SK-N-SH (cell line): ENCODE measurements around the gene RAI1. TPM values are rescaled to one million over a fixed set of nuclear protein-coding genes. Genes with fewer than 3 reads are reported as not detected.

ENCODE experiments used
- CTCF ChIA-PET: fragments of 300-600, 350-600 bp; formaldehyde crosslinking; extraction: SDS; loops from one replicate; lab custom pipeline; 2021; lab: Yijun Ruan, JAX
- POLR2A ChIA-PET: fragments of 350-600 bp; sonication (Branson Sonifier 250); formaldehyde crosslinking; extraction: SDS; loops from one replicate; lab custom pipeline; 2020; ENCODE audit warnings: antibody characterized with exemption, inconsistent platforms; lab: Yijun Ruan, JAX
- DNase-seq: peaks from one replicate; pipeline ENCODE4 v3.0.0; 2012
- H2AFZ ChIP-seq: fragments of 200-600 bp; sonication (generic); 2 replicates; pipeline ENCODE4 v1.8.1; 2016; ENCODE audit warnings: antibody characterized with exemption, mild to moderate bottlenecking, low read depth
- H3F3A ChIP-seq: fragments of 200-600 bp; sonication (generic); replicated peaks from 2 replicates; pipeline ENCODE3; 2016; ENCODE audit warnings: antibody characterized with exemption, mild to moderate bottlenecking; ENCODE audit not compliant: insufficient read depth
- H3K27ac ChIP-seq, 2 experiments: fragments of 200-500 bp in 1 of 2; fragments of 200-600 bp in 1 of 2; sonication (Bioruptor generic) in 1 of 2; sonication (generic), shearing (Covaris generic) in 1 of 2; 2 replicates each; pipeline versions ENCODE4 v1.5.1 to v1.6.1; 2014 to 2016; ENCODE audit warnings: low read depth in 2 of 2, inconsistent platforms in 1 of 2, low read length in 1 of 2, mild to moderate bottlenecking in 1 of 2, mixed read lengths in 1 of 2
- H3K27me3 ChIP-seq: fragments of 200-600 bp; sonication (generic), shearing (Covaris generic); 2 replicates; pipeline ENCODE4 v1.6.1; 2016; ENCODE audit warnings: mixed run types; ENCODE audit not compliant: insufficient read depth
- H3K36me3 ChIP-seq, 2 experiments: fragments of 200-500 bp in 1 of 2; fragments of 200-600 bp in 1 of 2; sonication (Bioruptor generic) in 1 of 2; sonication (generic) in 1 of 2; replicated peaks in 1 of 2; 2 replicates each; pipeline versions ENCODE3 to v1.5.1; 2014 to 2016; ENCODE audit warnings: low read length in 1 of 2, mild to moderate bottlenecking in 1 of 2; ENCODE audit not compliant: insufficient read depth in 2 of 2, control insufficient read depth in 1 of 2
- H3K4me1 ChIP-seq, 2 experiments: fragments of 200-500 bp in 1 of 2; fragments of 200-600 bp in 1 of 2; sonication (Bioruptor generic) in 1 of 2; sonication (generic), shearing (Covaris generic) in 1 of 2; 2 replicates each; pipeline versions ENCODE4 v1.5.1 to v1.6.1; 2014 to 2016; ENCODE audit warnings: low read depth in 1 of 2, low read length in 1 of 2, mixed run types in 1 of 2; ENCODE audit not compliant: insufficient read depth in 2 of 2, control insufficient read depth in 1 of 2
- H3K4me2 ChIP-seq: fragments of 200-600 bp; sonication (generic), shearing (Covaris generic); 2 replicates; pipeline ENCODE4 v1.6.1; 2017; ENCODE audit warnings: mixed run types
- H3K4me3 ChIP-seq, 2 experiments: fragments of 200-500 bp in 1 of 2; fragments of 200-600 bp in 1 of 2; sonication (Bioruptor generic) in 1 of 2; sonication (generic), shearing (Covaris generic) in 1 of 2; 2 replicates each; pipeline versions ENCODE4 v1.5.1 to v1.8.1; 2014 to 2016; ENCODE audit warnings: low read depth in 2 of 2, inconsistent platforms in 1 of 2, low read length in 1 of 2, mild to moderate bottlenecking in 1 of 2, mixed read lengths in 1 of 2, moderate library complexity in 1 of 2
- H3K79me2 ChIP-seq: fragments of 200-600 bp; sonication (generic); 2 replicates; pipeline ENCODE4 v1.8.1; 2017; ENCODE audit warnings: mild to moderate bottlenecking; ENCODE audit not compliant: insufficient read depth
- H3K9ac ChIP-seq: fragments of 200-600 bp; sonication (generic); 2 replicates; pipeline ENCODE4 v1.6.1; 2017; ENCODE audit warnings: mixed run types
- H3K9me2 ChIP-seq: fragments of 200-600 bp; sonication (generic); 2 replicates; pipeline ENCODE4 v1.6.1; 2017; ENCODE audit warnings: mixed run types
- H3K9me3 ChIP-seq: fragments of 200-600 bp; sonication (generic); 2 replicates; pipeline ENCODE4 v1.6.1; 2017; ENCODE audit warnings: mixed run types, mild to moderate bottlenecking, moderate library complexity
- H4K20me1 ChIP-seq: fragments of 200-600 bp; sonication (generic); 2 replicates; pipeline ENCODE4 v1.6.1; 2017; ENCODE audit warnings: mild to moderate bottlenecking, mixed run types; ENCODE audit not compliant: insufficient read depth
- CHD2 ChIP-seq: fragments of 150-350 bp; IDR thresholded peaks from 2 replicates; pipeline ENCODE4 v1.6.1; 2018; ENCODE audit warnings: low read length; ENCODE audit not compliant: partially characterized antibody
- EP300 ChIP-seq, 2 experiments: IDR thresholded peaks; 2 replicates each; pipeline versions ENCODE4 v1.4.0 to v1.6.1; 2012; ENCODE audit warnings: borderline replicate concordance in 1 of 2, low read depth in 1 of 2, low read length in 1 of 2
- FOXJ3 ChIP-seq: sonication (generic); formaldehyde crosslinking; IDR thresholded peaks from 2 replicates; pipeline ENCODE4 v1.5.1; 2020; ENCODE audit warnings: mild to moderate bottlenecking, missing genetic modification reagents
- GATA2 ChIP-seq: sonication (generic); formaldehyde crosslinking; IDR thresholded peaks from 2 replicates; pipeline ENCODE4 v1.5.0; 2020; ENCODE audit warnings: mild to moderate bottlenecking, missing genetic modification reagents
- JUND ChIP-seq: IDR thresholded peaks from 2 replicates; pipeline ENCODE4 v1.4.0; 2012
- NFIC ChIP-seq: IDR thresholded peaks from 2 replicates; pipeline ENCODE4 v1.4.0; 2012; ENCODE audit warnings: borderline replicate concordance
- RCOR1 ChIP-seq: fragments of 150-350 bp; IDR thresholded peaks from 2 replicates; pipeline ENCODE4 v1.6.1; 2017; ENCODE audit warnings: antibody characterized with exemption, low read length
- RFX5 ChIP-seq: IDR thresholded peaks from 2 replicates; pipeline ENCODE4 v1.6.1; 2012; ENCODE audit warnings: mild to moderate bottlenecking, improper control_type of control experiment, low read length
- RXRA ChIP-seq: IDR thresholded peaks from 2 replicates; pipeline ENCODE4 v1.4.0; 2012; ENCODE audit warnings: low read depth, mild to moderate bottlenecking, borderline replicate concordance
- SMC3 ChIP-seq: IDR thresholded peaks from 2 replicates; pipeline ENCODE4 v1.6.1; 2012; ENCODE audit warnings: low read depth, low read length, improper control_type of control experiment
- WGBS: methylation state at CpG from one replicate; pipeline ENCODE4 v1.1.6; 2017; ENCODE audit warnings: low lambda C conversion rate; 5-methylcytosine and 5-hydroxymethylcytosine counted together
- polyA plus RNA-seq, 3 experiments: library from polyadenylated mRNA; depleted of rRNA; stranded (reverse); fragments of >200 nt; gene quantifications; 2 replicates each; pipeline ENCODE4 v1.2.3, GENCODE V29; 2012
- TF ChIP-seq, protein P1 (sequence below): IDR thresholded peaks from 2 replicates; pipeline ENCODE4 v1.6.1; 2012; ENCODE audit warnings: mild to moderate bottlenecking, low read depth, low read length, moderate library complexity
- TF ChIP-seq, protein P2 (sequence below): IDR thresholded peaks from 2 replicates; pipeline ENCODE4 v1.4.0; 2012; ENCODE audit warnings: low read depth
- TF ChIP-seq, protein P3 (sequence below): IDR thresholded peaks from 2 replicates; pipeline ENCODE4 v1.4.0; 2012; ENCODE audit warnings: low read depth, borderline replicate concordance
- TF ChIP-seq, protein P4 (sequence below): fragments of 150-350 bp; IDR thresholded peaks from 2 replicates; pipeline ENCODE4 v1.6.1; 2016; ENCODE audit warnings: mild to moderate bottlenecking, low read depth, low read length

Gene RAI1
- polyA plus RNA-seq, 1 of the 3 experiments (the other 2 are of a cell fraction) = 4.7 TPM

DNA sequence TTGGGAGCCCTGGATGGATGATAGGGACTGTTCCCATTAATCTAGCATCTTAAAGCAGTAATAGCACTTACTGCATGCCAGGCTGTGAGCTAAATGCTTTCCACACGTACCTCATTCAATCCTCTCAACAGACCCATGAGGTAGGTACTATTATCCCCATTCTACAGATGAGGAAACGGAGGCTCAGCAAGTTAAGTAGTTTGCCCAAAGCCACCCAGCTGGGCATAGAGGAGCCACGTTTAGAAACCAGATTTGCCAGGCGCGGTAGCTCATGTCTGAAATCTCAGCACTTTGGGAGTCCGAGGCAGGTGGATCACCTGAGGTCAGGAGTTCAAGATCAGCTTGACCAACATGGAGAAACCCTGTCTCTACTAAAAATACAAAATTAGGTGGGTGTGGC is 2.0 kb upstream of the RAI1 start:
- Histone ChIP-seq H3K9me3 (no peaks in the 10 kb centered on the region), H3K27me3 (no peaks in the 10 kb centered on the region), H3K4me1 (peaks cover 9 to 13% of the 10 kb centered on the region in 2 experiments; a peak in 3 of 4 replicates), H2AFZ (no peak overlapping the region), H3F3A (peaks cover 13% of the 10 kb centered on the region), H3K79me2 (peaks cover 27% of the 10 kb centered on the region), H3K36me3 (no peaks in the 10 kb centered on the region), H3K4me2 (no peak overlapping the region), H3K4me3 (no peak overlapping the region), H4K20me1 (no peaks in the 10 kb centered on the region; the same call in 1 of the 2 replicates), H3K9me2 (no peaks in the 10 kb centered on the region), H3K27ac (no peak overlapping the region), H3K9ac (no peak overlapping the region)
- TF ChIP-seq RXRA = no peak
- TF ChIP-seq RCOR1 = no peak
- TF ChIP-seq, protein P1, sequence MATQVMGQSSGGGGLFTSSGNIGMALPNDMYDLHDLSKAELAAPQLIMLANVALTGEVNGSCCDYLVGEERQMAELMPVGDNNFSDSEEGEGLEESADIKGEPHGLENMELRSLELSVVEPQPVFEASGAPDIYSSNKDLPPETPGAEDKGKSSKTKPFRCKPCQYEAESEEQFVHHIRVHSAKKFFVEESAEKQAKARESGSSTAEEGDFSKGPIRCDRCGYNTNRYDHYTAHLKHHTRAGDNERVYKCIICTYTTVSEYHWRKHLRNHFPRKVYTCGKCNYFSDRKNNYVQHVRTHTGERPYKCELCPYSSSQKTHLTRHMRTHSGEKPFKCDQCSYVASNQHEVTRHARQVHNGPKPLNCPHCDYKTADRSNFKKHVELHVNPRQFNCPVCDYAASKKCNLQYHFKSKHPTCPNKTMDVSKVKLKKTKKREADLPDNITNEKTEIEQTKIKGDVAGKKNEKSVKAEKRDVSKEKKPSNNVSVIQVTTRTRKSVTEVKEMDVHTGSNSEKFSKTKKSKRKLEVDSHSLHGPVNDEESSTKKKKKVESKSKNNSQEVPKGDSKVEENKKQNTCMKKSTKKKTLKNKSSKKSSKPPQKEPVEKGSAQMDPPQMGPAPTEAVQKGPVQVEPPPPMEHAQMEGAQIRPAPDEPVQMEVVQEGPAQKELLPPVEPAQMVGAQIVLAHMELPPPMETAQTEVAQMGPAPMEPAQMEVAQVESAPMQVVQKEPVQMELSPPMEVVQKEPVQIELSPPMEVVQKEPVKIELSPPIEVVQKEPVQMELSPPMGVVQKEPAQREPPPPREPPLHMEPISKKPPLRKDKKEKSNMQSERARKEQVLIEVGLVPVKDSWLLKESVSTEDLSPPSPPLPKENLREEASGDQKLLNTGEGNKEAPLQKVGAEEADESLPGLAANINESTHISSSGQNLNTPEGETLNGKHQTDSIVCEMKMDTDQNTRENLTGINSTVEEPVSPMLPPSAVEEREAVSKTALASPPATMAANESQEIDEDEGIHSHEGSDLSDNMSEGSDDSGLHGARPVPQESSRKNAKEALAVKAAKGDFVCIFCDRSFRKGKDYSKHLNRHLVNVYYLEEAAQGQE = no peak
- ChIA-PET CTCF (interaction anchor here (1.4 to 5.6 kb wide), 13 partner anchors 8 to 323 kb away, joined by 4 to 66 read pairs (median 15); no protein-coding TSS in a partner anchor), POLR2A (no interaction called here)
- no peak for DNase-seq
- 88% methylated on average over 6 of the region's 6 CpGs for WGBS

DNA sequence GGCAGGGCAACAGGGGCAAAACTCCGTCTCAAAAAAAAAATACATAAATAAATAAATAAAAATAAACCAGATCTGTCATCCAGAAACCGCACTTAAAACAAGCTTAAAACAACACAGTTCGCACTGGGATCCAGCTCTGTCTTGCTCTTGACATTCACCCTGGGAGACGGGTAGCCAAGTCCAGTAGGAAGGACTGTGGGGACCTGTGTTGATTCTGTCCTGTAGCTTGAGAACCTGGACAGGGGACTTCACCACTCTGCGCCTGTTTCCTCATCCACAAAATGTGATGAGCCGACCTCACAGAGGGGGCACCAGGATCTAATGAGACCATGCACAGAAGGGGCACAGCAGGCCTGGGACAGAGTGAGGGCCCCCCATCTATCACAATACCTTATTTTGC is 1.5 kb upstream of the RAI1 start:
- ChIA-PET POLR2A (no interaction called here), CTCF (interaction anchor here (0.8 to 5.6 kb wide), 18 partner anchors 9 to 325 kb away, joined by 3 to 66 read pairs (median 5); no protein-coding TSS in a partner anchor)
- H3K4me2 ChIP-seq = no peak overlapping the region
- H3K9me2 ChIP-seq = no peaks in the 10 kb centered on the region
- H3K79me2 ChIP-seq = peaks cover 32% of the 10 kb centered on the region
- H3K27me3 ChIP-seq = no peaks in the 10 kb centered on the region
- no peaks in the 10 kb centered on the region for H3K36me3 ChIP-seq
- no peak overlapping the region for H3K9ac ChIP-seq
- DNase-seq = no peak
- no peak for TF ChIP-seq RFX5
- no peak for TF ChIP-seq NFIC
- no peak for TF ChIP-seq JUND
- TF ChIP-seq, protein P2, sequence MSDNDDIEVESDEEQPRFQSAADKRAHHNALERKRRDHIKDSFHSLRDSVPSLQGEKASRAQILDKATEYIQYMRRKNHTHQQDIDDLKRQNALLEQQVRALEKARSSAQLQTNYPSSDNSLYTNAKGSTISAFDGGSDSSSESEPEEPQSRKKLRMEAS = no peak
- no peak for TF ChIP-seq GATA2 (CRISPR knock-in tag)
- TF ChIP-seq CHD2 = no peak
- TF ChIP-seq, protein P3, sequence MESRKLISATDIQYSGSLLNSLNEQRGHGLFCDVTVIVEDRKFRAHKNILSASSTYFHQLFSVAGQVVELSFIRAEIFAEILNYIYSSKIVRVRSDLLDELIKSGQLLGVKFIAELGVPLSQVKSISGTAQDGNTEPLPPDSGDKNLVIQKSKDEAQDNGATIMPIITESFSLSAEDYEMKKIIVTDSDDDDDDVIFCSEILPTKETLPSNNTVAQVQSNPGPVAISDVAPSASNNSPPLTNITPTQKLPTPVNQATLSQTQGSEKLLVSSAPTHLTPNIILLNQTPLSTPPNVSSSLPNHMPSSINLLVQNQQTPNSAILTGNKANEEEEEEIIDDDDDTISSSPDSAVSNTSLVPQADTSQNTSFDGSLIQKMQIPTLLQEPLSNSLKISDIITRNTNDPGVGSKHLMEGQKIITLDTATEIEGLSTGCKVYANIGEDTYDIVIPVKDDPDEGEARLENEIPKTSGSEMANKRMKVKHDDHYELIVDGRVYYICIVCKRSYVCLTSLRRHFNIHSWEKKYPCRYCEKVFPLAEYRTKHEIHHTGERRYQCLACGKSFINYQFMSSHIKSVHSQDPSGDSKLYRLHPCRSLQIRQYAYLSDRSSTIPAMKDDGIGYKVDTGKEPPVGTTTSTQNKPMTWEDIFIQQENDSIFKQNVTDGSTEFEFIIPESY = no peak
- TF ChIP-seq, protein P4, sequence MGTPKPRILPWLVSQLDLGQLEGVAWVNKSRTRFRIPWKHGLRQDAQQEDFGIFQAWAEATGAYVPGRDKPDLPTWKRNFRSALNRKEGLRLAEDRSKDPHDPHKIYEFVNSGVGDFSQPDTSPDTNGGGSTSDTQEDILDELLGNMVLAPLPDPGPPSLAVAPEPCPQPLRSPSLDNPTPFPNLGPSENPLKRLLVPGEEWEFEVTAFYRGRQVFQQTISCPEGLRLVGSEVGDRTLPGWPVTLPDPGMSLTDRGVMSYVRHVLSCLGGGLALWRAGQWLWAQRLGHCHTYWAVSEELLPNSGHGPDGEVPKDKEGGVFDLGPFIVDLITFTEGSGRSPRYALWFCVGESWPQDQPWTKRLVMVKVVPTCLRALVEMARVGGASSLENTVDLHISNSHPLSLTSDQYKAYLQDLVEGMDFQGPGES = no peak
- no peak for TF ChIP-seq SMC3
- no peak for TF ChIP-seq EP300 (IDR thresholded peaks at IDR 0.05; ENCODE audit: borderline replicate concordance in 1 of 2, low read depth in 1 of 2, low read length in 1 of 2)
- no peak for TF ChIP-seq FOXJ3
- no peak overlapping the region for H3K27ac ChIP-seq
- H3K4me3 ChIP-seq = no peak overlapping the region
- peaks cover 2% of the 10 kb centered on the region; the same call in 1 of the 2 replicates for H4K20me1 ChIP-seq
- H3K9me3 ChIP-seq = no peaks in the 10 kb centered on the region
- no peak overlapping the region for H2AFZ ChIP-seq
- H3K4me1 ChIP-seq = peaks cover 11 to 16% of the 10 kb centered on the region in 2 experiments
- 82% methylated on average over 6 of the region's 6 CpGs for WGBS
- H3F3A ChIP-seq = peaks cover 14% of the 10 kb centered on the region
